Coronary artery (tissue), 2 donors: Measurements from ENCODE around the gene TAPT1.
"Not testable (repeated sequence)": the region's sequence is repeated elsewhere in the genome, so short reads cannot be mapped to it uniquely, and the experiment has no call there.

Experiments used
- DNase-seq: peaks from one replicate; pipeline ENCODE4 v3.0.0-alpha.2; 2017; ENCODE audit warnings: low spot score
- H3K27ac ChIP-seq, 2 donors: fragments of 200-600 bp; sonication (generic); one replicate each; pipeline ENCODE4 v1.5.1; 2016 to 2019
- H3K4me3 ChIP-seq: fragments of 200-600 bp; sonication (generic); 2 replicates; pipeline ENCODE4 v1.5.1; 2016; ENCODE audit warnings: mild to moderate bottlenecking, moderate library complexity
- CTCF ChIP-seq: fragments of 200-600 bp; sonication (generic); IDR thresholded peaks from one replicate; pipeline ENCODE4 v1.5.1; 2019; ENCODE audit warnings: antibody characterized with exemption

The TAPT1 gene, protein sequence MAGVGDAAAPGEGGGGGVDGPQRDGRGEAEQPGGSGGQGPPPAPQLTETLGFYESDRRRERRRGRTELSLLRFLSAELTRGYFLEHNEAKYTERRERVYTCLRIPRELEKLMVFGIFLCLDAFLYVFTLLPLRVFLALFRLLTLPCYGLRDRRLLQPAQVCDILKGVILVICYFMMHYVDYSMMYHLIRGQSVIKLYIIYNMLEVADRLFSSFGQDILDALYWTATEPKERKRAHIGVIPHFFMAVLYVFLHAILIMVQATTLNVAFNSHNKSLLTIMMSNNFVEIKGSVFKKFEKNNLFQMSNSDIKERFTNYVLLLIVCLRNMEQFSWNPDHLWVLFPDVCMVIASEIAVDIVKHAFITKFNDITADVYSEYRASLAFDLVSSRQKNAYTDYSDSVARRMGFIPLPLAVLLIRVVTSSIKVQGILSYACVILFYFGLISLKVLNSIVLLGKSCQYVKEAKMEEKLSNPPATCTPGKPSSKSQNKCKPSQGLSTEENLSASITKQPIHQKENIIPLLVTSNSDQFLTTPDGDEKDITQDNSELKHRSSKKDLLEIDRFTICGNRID

GRCh38 chr4:16225863-16226815 is at the start of gene TAPT1:
TSS of gene TAPT1 (minus strand) at chr4:16226471. CDS start at chr4:16226457, 14 bp downstream.
- Histone ChIP-seq H3K27ac (peak within 1 kb of the TSS; percentile 89 to 99), H3K4me3 (peak within 1 kb of the TSS; percentile 97)
- DNase-seq, result peak; percentile 88
- TF ChIP-seq CTCF, result no peak

GRCh38 chr4:16271411-16271810 is 45.1 kb upstream of the TAPT1 start:
- DNase-seq, result no peak
- H3K4me3 ChIP-seq, result no peak overlapping the region
- no peak overlapping the region for H3K27ac ChIP-seq
- TF ChIP-seq CTCF, result no peak

DNA sequence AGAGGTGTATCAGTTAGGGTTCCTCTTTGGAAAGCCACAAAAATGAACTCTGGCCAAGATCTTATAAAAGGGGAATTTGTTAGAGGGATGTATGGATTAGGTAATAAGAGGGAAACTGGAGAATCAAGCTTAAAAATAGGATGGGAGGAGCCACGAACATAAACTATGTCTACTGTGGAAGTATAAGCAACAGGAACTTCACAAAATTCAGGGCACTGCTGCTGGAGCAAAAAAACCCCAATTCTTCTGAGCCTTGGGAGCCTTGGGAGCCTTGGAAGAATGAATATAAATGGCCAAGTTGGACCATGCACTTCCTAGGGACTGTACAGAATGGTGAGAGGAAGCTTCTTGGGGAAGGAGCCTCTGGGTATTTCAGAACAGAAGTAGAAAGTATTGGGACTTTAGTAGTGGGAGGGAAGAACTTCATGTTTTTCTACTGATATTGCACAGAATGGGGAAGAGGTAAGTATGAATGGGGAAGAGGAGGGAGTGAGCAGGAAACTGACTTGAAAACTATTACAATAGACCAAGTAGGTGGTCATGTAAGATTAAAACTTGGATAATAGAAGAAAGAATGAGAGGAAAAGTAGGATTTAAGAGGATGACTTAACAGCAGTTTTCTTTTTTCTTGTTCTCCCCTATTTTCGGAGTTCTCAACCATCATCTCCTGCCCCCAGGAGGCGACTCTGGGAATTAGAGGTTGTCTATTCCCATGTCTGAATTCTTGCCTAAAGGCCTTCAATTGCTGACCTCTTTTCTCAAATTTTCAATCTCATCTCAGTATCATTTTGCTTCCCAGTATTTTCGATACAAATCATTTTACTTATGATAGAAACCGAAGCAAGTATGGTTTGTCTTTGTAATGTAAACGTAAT is 44.4 kb upstream of the TAPT1 start:
- no peak overlapping the region for H3K4me3 ChIP-seq
- TF ChIP-seq CTCF, result no peak
- H3K27ac ChIP-seq, result peak overlapping the region in 1 of 2 donors; percentile 39
- DNase-seq, result no peak

- H3K27ac ChIP-seq, result peak overlapping the region in 1 of 2 donors; percentile 39
- H3K4me3 ChIP-seq, DNase-seq: not testable (repeated sequence)
Measured at GRCh38 chr4:16269742-16270453, 43.6 kb upstream of the TAPT1 start.

- Histone ChIP-seq H3K4me3 (no peak overlapping the region), H3K27ac (peak overlapping the region in 1 of 2 donors; percentile 39)
- no peak for DNase-seq
- TF ChIP-seq CTCF, result no peak
Measured at GRCh38 chr4:16269240-16269639, 43.0 kb upstream of the TAPT1 start.

DNA sequence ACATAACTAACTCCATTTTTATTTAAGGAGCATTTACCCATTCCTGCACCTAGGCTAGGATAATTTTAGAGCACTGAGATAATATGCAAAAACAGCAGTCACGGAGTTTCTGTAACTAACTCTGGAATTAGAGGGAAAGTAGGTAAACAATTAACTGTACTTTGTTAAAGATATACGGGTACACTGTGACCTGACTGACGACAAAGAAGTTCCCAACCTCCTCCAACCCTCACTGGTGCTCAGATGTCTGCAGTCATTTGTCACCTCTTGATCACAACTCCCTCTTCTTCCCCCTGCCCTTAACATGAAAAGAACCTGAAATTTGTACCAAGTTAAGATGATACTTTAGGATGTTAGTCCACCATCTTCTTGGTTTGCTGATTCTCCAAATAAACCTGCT is 42.0 kb upstream of the TAPT1 start:
- no peak for DNase-seq
- H3K4me3 ChIP-seq, result no peak overlapping the region
- no peak overlapping the region for H3K27ac ChIP-seq
- no peak for TF ChIP-seq CTCF
